ENCODE data around the gene DNAJC6.

The DNAJC6 gene

GRCh38 chr1:65414538-65414937 lies 105.2 kb downstream of the DNAJC6 start:
- Histone ChIP-seq H3K4me1 (ENCODE audit: control insufficient read depth, low read length) (peaks cover 8% of the 10 kb centered on the region), H3K4me2 (ENCODE audit: low read length) (no peak overlapping the region), H3K79me2 (ENCODE audit: control insufficient read depth, low read length) (no peaks in the 10 kb centered on the region), H3K27me3 (ENCODE audit: control insufficient read depth, low read length) (no peaks in the 10 kb centered on the region), H3K9me3 (ENCODE audit: control insufficient read depth, insufficient read depth, low read length) (no peaks in the 10 kb centered on the region), H3K4me3 (ENCODE audit: low read length) (no peak overlapping the region), H4K20me1 (ENCODE audit: control insufficient read depth, insufficient read depth, low read depth, low read length) (no peaks in the 10 kb centered on the region), H3K36me3 (ENCODE audit: control insufficient read depth, low read length) (no peaks in the 10 kb centered on the region), H3K27ac (ENCODE audit: low read depth, low read length) (no peak overlapping the region), H3F3A (ENCODE audit: control insufficient read depth, insufficient read depth) (no peaks in the 10 kb centered on the region), H3K9me2 (replicated peaks; ENCODE audit: control insufficient read depth, low read length) (no peaks in the 10 kb centered on the region)
- no peak for TF ChIP-seq EZH2phosphoT487 (IDR thresholded peaks at IDR 0.05; ENCODE audit: borderline replicate concordance, low read length)
- TF ChIP-seq CTCF (IDR thresholded peaks at IDR 0.05; ENCODE audit: low read depth, low read length, poor library complexity, severe bottlenecking): no peak

- Histone ChIP-seq H4K20me1 (ENCODE audit: control insufficient read depth, insufficient read depth, low read depth, low read length) (no peaks in the 10 kb centered on the region), H3K4me2 (ENCODE audit: low read length) (no peak overlapping the region), H3K9me3 (ENCODE audit: control insufficient read depth, insufficient read depth, low read length) (no peaks in the 10 kb centered on the region), H3K4me3 (ENCODE audit: low read length) (no peak overlapping the region), H3K27me3 (ENCODE audit: control insufficient read depth, low read length) (no peaks in the 10 kb centered on the region), H3F3A (ENCODE audit: control insufficient read depth, insufficient read depth) (no peaks in the 10 kb centered on the region), H3K9me2 (replicated peaks; ENCODE audit: control insufficient read depth, low read length) (no peaks in the 10 kb centered on the region), H3K36me3 (ENCODE audit: control insufficient read depth, low read length) (peaks cover 8% of the 10 kb centered on the region), H3K4me1 (ENCODE audit: control insufficient read depth, low read length) (peaks cover 16% of the 10 kb centered on the region), H3K79me2 (ENCODE audit: control insufficient read depth, low read length) (peaks cover 11% of the 10 kb centered on the region), H3K27ac (ENCODE audit: low read depth, low read length) (no peak overlapping the region)
- TF ChIP-seq CTCF (IDR thresholded peaks at IDR 0.05; ENCODE audit: low read depth, low read length, poor library complexity, severe bottlenecking) (no peak), EZH2phosphoT487 (IDR thresholded peaks at IDR 0.05; ENCODE audit: borderline replicate concordance, low read length) (no peak)
Observed at GRCh38 chr1:65416767-65417166, 107.4 kb downstream of the DNAJC6 start.

- Histone ChIP-seq H3K27ac (ENCODE audit: low read depth, low read length) (no peak overlapping the region), H4K20me1 (ENCODE audit: control insufficient read depth, insufficient read depth, low read depth, low read length) (no peaks in the 10 kb centered on the region), H3K9me3 (ENCODE audit: control insufficient read depth, insufficient read depth, low read length) (no peaks in the 10 kb centered on the region), H3K27me3 (ENCODE audit: control insufficient read depth, low read length) (no peaks in the 10 kb centered on the region), H3K4me1 (ENCODE audit: control insufficient read depth, low read length) (peaks cover 25% of the 10 kb centered on the region), H3K36me3 (ENCODE audit: control insufficient read depth, low read length) (peaks cover 10% of the 10 kb centered on the region), H3K4me3 (ENCODE audit: low read length) (no peak overlapping the region), H3F3A (ENCODE audit: control insufficient read depth, insufficient read depth) (no peaks in the 10 kb centered on the region), H3K4me2 (ENCODE audit: low read length) (no peak overlapping the region), H3K79me2 (ENCODE audit: control insufficient read depth, low read length) (peaks cover 21% of the 10 kb centered on the region), H3K9me2 (replicated peaks; ENCODE audit: control insufficient read depth, low read length) (no peaks in the 10 kb centered on the region)
- TF ChIP-seq EZH2phosphoT487 (IDR thresholded peaks at IDR 0.05; ENCODE audit: borderline replicate concordance, low read length) (no peak), CTCF (IDR thresholded peaks at IDR 0.05; ENCODE audit: low read depth, low read length, poor library complexity, severe bottlenecking) (no peak)
Observed at GRCh38 chr1:65417729-65418128, 108.4 kb downstream of the DNAJC6 start.
